Fibroblast of lung (primary cell): ENCODE results near the gene SELENOK.

Experiments
- CTCF ChIP-seq, 2 donors: IDR thresholded peaks in 1 of 2; conservative IDR thresholded peaks in 1 of 2; 1 replicate in 1 of 2; 2 replicates in 1 of 2; pipeline ENCODE4 v1.5.1; 2011 to 2012; ENCODE audit warnings: low read length in 2 of 2, control low read depth in 1 of 2, inconsistent platforms in 1 of 2, low read depth in 1 of 2, mild to moderate bottlenecking in 1 of 2
- EZH2 ChIP-seq: IDR thresholded peaks from 2 replicates; pipeline ENCODE4 v1.5.1; 2012; ENCODE audit warnings: low read length, control low read depth, mild to moderate bottlenecking; ENCODE audit errors: missing control alignments

- TF ChIP-seq EZH2, result no peak
- no peak for TF ChIP-seq CTCF (conservative IDR thresholded peaks at IDR 0.05 in 1 of 2, IDR thresholded peaks at IDR 0.05 in 1 of 2; ENCODE audit: low read depth in 1 of 2, low read length in 2 of 2)
Measured at GRCh38 chr3:53884623-53885022, 7.0 kb downstream of the SELENOK start.
